Stimulated activated CD4-positive, alpha-beta T cell treated with anti-CD3 and anti-CD28 coated beads, Interleukin-12 subunit alpha, Interleukin-12 subunit beta, amount 100 ng/mL, for 24 hours (primary cell): ENCODE results near the gene POU4F2.

Experiments used
- DNase-seq, 2 experiments: peaks; one replicate each; pipeline ENCODE4 v3.0.0-alpha.2; 2020; ENCODE audit warnings: low read depth in 2 of 2

The POU4F2 gene, protein sequence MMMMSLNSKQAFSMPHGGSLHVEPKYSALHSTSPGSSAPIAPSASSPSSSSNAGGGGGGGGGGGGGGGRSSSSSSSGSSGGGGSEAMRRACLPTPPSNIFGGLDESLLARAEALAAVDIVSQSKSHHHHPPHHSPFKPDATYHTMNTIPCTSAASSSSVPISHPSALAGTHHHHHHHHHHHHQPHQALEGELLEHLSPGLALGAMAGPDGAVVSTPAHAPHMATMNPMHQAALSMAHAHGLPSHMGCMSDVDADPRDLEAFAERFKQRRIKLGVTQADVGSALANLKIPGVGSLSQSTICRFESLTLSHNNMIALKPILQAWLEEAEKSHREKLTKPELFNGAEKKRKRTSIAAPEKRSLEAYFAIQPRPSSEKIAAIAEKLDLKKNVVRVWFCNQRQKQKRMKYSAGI

DNA sequence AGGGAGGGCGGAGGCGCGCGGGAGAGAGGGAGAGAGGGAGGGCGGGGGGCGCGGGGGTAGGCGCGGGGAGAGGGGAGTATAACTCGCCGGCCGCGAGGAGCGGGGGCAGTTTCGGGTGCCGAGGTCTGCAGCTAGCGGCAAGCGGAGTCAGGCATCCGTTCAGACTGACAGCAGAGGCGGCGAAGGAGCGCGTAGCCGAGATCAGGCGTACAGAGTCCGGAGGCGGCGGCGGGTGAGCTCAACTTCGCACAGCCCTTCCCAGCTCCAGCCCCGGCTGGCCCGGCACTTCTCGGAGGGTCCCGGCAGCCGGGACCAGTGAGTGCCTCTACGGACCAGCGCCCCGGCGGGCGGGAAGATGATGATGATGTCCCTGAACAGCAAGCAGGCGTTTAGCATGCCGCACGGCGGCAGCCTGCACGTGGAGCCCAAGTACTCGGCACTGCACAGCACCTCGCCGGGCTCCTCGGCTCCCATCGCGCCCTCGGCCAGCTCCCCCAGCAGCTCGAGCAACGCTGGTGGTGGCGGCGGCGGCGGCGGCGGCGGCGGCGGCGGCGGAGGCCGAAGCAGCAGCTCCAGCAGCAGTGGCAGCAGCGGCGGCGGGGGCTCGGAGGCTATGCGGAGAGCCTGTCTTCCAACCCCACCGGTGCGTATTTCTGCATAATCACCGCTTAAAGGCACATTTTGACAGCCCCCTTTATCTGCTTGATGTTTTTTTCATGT, at the start of gene POU4F2:
POU4F2 (plus strand) TSS at position 108 of the 720 bp plus-strand sequence; CDS start at position 356, 248 bp downstream.
- no peak for DNase-seq

DNA sequence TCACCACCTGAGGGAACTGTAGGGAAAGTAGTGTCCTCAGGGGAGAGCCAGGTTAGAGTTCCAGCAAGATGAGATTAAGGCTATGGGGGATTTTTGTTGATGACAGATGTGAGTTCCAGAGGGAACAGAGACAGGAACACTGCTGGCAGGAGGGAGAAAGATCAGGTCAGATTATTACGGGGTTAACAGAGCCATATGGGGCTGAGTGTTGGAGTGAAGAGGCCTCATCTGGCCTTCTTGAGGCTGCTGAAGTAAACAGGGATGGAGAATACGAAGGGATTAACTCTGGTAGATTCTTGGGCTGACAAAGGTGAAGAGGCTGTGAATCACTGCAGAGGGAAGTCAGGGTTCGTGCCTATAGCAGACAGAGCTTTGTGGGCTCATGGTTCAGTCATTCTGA, 47.9 kb upstream of the POU4F2 start:
- no peak for DNase-seq

DNA sequence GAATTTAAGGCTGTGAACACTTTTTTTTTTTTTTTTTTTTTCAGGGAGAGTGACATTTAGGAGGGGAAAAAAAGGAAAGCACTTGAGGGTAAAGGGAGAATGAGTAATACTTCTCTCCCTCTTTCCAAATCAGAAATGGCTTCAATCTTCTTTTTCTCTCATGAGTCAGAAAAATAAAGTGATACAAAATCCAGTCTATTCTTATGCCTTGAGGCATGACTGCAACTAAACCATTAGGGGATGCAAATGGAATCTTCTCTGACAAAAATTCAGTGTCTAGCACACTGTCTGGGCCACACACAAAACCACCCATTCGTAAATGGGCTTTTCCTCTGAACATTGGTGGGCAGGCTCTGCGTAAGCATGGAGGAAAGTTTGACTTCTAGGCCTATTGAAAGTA, 46.7 kb upstream of the POU4F2 start:
- DNase-seq, result no peak

DNA sequence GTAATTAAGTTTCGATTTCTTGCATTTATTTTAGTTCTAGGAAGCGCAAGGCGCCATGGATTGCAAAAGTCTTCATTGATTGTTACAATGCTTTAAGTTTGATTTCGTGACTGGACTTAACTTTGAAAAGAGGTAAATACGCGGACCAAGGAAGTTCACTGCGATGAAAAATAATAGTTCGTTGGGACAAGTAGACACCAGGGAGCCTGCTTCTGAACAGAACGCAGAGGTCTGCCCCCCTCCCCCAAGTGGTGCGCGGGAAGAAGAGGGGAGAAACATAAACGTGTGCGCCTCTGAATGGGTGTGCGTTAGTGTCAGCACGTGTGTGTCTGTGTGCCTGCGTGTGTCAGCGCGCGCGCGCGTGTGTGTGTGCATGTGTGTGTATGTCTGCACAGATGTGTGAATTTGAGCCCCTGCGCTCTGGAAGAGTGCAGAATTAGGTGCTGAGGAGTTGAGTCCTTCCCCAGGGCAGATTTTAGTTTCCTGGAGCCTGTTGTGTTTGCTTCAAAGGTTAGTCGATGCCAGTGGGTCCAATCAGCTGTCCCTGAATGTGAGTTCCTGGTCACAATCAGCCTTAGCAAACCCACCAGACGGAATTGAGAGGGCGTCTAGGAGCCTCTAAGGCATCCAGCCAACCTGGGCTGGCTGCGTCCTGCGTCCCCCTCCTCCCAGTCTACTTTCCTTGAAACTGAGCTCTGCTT, 5.8 kb upstream of the POU4F2 start:
- DNase-seq, result no peak

DNA sequence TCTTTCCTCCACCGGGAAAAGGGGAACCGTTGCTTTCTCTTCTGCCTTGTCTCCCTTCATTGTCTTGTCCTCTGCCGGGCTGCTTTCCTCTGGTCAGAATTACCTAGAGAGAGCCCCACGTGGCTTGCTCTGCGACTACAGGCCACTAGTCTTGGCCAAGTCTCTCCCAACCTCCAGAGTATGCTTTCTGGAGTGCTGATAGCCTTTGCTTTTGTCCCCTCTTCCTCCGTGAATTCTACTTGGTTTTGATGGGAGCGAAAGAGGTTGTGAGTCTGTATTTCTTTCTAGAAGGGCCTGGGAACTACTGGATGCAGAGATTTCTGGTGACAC, 5.3 kb upstream of the POU4F2 start:
- no peak for DNase-seq

DNA sequence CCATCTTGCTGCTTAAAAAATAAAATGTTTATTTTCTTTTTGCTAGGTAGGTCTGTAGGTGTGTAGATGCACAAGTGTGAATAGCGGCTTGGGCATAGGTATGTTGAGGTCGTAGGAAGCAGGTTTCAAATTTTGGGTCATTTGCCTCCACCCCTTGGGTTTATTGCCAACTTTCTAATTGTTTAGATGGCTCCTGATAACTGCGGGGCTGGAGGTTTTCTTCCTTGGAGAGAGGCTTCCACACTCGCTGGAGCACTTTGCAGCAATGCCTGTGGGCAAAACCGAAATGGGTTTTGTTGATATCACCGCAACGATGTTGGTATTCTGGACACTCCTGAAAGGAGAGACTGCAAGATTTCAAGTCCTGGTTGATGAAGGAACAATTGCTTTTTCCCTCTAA, 3.9 kb upstream of the POU4F2 start:
- DNase-seq, result no peak

DNA sequence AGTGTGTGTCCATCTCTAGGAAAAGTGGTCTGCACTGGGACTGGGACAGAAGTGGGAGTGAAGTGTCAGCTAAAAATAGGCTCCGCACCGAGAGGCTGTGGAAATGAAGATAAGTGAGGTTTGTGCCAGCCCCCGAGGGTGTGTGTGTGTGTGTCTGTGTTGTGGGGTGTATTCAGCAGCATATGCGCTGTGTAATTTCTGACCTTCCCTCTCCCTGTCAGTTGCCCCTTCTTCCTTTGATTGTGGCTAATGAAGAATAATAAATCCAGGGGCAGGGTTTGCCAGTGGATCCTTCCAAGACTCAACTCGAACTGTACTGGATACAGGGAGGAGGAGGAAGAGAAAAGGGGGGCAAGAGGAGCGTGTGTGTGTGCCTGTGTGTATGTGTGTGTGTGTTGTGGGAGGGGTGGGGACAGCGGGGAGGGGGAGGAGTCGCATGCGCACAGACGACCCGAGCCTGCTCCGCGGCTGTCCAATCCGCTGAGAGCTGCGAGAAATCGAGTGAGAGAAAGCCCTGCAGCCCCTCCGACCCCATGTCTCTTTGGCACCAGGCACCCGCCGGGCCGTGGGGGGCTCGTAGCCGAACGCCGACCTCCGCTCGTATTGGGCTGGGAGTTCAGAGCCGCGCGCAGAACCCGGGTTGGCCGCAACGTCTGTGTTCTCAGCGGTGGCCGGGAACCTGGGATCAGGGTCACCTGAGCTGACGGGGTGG, 916 bp upstream of the POU4F2 start:
- no peak for DNase-seq

DNA sequence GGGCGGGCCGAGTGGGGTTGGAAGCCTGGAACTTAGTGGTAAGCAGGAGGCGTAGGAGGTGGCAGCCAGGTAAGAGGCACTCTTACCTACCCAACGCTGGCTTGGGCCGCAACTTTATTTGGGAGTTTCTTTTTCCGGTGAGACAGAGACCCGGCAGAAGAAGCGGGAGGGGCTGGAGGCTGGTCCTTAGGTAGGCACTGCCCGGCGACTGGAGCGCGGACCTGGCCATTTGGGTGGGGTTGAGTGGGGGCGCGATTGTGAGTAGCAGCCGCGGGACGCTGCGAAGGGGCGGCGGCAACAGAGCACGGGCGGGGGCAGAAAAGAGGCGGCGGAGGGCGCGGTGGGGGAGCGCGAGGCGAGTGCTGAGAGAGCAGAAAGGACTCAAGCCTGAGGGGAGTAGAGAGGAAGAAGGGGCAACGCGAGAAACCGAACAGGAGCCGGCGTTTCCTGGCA, 334 bp upstream of the POU4F2 start:
- DNase-seq, result no peak

DNA sequence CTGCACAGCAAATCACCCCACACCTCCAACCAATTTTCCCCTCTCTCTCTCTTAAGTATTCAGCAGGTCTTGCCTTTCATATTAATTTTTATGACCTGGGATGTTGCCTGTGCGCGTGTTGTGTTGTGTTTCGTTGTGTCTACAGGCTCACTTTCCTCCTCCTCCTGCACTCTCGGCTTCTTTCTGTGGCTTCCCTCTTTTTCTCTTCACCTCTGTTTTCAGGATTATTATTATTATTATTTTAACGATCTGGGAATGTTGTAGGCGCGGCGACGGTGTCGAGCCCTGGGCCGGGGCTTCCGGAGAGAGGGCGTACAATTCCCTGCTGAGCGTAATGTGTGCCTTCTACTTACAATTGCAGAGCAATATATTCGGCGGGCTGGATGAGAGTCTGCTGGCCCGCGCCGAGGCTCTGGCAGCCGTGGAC, 826 bp downstream of the POU4F2 start:
- no peak for DNase-seq

DNA sequence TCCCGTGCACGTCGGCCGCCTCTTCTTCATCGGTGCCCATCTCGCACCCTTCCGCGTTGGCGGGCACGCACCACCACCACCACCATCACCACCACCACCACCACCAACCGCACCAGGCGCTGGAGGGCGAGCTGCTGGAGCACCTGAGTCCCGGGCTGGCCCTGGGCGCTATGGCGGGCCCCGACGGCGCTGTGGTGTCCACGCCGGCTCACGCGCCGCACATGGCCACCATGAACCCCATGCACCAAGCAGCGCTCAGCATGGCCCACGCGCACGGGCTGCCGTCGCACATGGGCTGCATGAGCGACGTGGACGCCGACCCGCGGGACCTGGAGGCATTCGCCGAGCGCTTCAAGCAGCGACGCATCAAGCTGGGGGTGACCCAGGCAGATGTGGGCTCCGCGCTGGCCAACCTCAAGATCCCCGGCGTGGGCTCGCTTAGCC, 1.4 kb downstream of the POU4F2 start:
- no peak for DNase-seq

DNA sequence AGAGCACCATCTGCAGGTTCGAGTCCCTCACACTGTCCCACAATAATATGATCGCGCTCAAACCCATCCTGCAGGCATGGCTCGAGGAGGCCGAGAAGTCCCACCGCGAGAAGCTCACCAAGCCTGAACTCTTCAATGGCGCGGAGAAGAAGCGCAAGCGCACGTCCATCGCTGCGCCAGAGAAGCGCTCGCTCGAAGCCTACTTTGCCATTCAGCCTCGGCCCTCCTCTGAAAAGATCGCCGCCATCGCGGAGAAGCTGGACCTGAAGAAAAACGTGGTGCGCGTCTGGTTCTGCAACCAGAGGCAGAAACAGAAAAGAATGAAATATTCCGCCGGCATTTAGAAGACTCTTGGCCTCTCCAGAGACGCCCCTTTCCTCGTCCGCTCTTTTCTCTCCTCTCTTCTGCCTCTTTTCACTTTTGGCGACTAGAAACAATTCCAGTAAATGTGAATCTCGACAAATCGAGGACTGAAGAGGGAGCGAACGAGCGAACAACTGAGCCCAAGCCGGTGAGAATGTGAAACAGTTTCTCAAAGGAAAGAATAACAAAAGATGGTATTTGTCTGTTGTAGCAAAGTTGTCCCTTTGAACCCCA, 1.9 kb downstream of the POU4F2 start:
- no peak for DNase-seq

DNA sequence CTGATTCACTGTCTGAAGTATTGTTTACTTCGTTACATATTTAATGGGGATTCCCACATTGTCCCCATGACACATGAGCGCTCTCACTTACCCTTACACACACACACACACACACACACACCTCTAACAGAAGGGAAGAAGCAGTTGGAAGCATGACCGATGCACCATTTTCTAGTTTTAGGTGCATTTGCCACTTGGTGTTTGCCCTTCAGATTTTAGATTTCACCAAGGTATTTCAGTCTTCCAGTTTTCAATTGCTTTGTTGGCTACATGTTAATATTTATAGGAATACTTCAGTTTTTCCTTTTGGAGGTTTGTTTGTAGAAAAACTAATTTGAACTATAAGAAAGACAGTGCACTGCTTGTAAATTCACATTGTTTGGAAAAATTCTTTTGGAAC, 3.1 kb downstream of the POU4F2 start:
- no peak for DNase-seq

DNA sequence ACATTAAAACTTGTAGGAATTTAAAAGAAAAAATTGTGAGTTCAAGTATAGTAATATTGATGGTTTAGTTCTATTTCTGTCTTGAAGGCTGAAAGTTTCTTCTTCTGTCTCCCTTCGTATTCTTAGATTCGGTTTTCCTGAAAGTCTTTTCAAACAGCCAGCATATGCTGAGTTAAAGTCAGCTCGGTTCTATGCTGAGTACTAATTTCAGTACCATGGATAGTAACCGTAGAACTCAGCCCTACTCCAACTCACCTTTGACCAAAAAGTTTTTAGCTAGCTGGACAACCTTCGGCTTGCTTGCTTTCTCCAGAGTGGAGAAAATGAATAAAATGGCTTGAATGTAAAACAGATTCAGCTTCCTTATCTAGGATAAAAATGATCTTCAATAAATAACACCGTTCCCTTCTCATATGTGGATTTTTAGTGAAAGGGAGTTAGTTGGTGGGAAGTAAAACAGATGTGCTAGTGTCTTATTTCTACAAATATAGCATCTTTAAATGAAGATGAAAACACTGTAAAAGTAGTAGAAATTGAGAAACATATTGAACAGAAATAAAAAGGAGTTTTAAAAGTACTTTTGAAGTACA, 5.2 kb downstream of the POU4F2 start:
- DNase-seq, result no peak

DNA sequence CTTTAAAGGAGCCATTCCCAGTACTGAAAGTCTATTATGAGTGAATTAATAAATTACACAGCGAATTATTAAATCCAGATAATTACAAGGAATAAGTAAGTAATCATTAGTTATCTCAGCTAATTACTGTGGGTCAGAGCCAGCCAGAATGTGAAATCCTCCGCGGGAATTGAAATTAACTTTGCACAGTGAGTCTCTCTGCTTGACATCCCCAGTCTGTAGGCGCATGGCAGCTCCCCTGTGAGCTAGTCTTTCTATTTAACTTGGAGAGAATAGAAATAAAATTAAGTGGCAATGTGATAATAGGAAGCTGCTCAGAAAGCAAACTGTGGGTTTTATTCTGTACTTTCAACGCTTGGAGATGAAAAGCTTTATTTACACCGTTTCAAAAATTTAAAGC, 7.2 kb downstream of the POU4F2 start:
- no peak for DNase-seq

DNA sequence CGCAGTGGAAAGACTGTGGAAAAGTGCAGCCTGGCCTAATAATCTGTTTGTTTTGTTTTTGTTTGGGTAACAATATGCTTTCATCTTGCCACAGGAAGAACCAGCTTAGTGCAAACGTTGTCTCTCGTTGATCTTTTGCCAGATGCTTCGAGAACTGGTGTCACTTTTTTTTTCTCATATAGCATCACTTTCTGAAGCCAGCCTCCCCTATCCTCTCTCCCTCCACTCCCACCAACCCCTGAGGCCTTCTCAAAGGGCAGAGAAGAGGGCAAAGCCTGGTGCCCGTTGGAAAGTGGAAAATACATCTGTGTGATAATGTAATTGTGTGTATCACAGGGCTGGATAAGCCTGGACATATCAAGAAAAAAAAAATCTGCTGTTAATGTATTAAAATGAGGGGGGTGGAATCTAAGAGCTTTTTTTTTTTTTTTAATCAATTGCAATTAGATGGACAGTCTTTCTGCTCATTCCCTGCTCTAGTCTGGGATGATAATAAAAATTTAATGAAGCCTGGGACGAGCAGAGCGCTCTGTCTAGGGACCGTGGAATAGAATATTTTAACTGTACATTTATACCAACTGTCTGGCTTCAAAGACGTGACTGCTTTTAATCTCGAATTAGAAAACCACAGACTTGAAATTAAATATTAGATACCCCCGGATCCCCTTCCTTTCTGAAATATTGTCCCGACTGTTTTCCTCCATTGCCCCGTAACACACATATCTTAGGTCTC, 8.1 kb downstream of the POU4F2 start:
- DNase-seq, result no peak

DNA sequence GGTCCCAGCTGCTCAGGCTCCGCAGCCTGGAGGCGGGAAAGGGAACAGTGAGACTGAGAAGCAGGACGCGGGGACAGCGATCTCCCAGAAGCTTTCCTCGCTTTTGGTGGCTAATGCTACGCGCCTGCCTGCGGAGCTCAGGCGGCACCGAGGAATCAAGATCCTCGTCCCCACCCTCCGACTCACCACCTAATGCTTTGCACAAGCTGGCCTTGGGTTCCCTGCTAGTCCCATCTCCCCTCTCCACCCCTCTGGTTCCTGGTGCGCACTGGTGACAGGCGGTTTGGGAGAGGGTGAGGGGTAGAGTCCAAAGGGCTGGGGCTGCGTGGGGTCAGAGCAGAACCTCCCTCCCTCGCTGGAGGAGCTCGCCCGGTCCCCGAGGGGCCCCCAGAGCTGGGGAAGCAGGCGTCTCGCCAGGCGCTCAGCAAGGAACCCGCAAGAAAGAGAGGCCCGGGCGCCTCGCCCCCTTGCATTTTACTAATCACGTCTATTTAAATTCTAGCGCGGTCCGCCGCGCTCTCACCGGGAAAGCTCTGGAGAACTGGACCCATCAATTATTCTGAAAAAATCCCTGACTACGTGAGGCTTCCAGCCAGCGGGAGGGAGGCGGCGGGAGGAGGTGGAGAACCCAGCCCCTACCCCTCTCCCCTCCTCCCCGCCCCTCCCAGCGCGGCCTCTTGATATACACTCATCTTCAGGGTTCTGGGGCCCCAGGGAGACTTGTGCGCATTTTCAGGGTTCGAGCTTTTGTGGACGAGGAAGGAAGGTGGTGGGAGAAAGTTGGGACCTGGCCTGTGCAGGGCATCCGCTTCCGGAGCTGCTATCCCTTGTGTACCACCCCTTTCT, 9.1 kb downstream of the POU4F2 start:
- DNase-seq, result no peak

DNA sequence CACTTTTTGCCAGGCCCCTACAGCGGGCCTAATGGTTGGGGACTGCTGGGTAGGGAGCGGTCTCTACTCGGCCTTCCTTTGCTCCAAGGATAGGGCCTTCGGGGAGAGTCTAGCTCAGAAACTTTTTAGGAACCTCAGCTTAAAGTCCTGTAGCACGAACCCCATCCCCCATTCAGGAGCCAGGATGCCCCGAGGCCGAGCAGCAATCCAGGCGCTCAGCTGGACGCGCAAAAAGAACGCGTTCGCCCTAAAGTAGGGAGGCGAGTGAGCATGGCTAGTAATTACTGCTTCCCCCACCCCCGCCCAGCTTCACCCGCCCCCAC, 9.7 kb downstream of the POU4F2 start:
- DNase-seq, result no peak

DNA sequence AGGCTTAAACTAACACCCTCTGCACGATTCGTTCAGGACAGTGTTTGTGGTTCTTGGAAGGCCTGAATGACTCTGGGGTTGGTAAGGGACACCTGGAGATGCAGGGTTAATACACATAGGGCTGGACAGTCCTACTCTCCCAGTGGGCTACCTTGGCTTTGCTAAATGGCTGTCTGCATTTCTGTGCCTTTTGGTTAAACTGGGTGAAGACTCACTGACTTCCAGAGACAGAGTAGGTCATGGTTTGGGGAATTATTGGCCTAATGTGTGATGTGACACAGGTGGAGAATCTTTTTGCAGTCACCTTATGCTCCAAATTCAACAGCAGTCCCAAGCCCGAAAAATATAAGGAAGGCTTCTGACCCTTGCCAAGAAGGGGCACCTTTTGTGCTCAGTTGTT, 10.5 kb downstream of the POU4F2 start:
- DNase-seq, result no peak

DNA sequence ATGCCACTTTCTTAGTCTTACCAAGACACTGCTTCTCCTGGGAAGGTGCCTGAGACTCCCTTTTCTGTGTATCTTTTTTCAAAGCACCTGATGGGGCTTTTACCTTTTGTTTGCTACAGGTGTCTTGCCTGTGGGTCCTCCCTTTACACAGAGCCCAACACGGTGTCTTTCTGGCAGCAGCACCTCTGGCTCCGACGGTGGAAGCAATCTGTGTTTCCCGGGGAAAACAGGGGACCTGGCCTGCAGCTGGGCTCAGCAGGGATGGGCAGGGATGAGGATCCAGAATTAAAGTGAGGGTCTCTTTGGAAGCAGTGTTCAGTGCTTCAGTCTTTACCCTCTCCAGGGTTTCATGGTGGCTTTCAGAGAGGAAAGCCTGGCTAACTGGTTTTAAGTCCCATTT, 11.3 kb downstream of the POU4F2 start:
- DNase-seq, result no peak
